Measurements from ENCODE around the gene CCDC148.

CCDC148 gene

GRCh38 chr2:158144914-158145625 lies 311.5 kb downstream of the CCDC148 start:
- Mint-ChIP-seq H3K27ac (no peak overlapping the region), H3K27me3 (peaks cover 14 to 27% of the 10 kb centered on the region in 2 donors), H3K9me3 (no peaks in the 10 kb centered on the region), H3K4me1 (ENCODE audit: low read depth in 2 of 2) (no peaks in the 10 kb centered on the region), H3K36me3 (ENCODE audit: insufficient read depth) (no peaks in the 10 kb centered on the region), H3K4me3 (no peak overlapping the region)
- DNase-seq (no peak), ATAC-seq (replicated peaks) (no peak)

GRCh38 chr2:158143703-158144360 lies 312.7 kb downstream of the CCDC148 start:
- Mint-ChIP-seq H3K27me3 (peaks cover 14 to 27% of the 10 kb centered on the region in 2 donors), H3K4me3 (no peak overlapping the region), H3K27ac (no peak overlapping the region), H3K4me1 (ENCODE audit: low read depth in 2 of 2) (no peaks in the 10 kb centered on the region), H3K9me3 (no peaks in the 10 kb centered on the region), H3K36me3 (ENCODE audit: insufficient read depth) (no peaks in the 10 kb centered on the region)
- ATAC-seq (replicated peaks) (no peak), DNase-seq (no peak)

DNA sequence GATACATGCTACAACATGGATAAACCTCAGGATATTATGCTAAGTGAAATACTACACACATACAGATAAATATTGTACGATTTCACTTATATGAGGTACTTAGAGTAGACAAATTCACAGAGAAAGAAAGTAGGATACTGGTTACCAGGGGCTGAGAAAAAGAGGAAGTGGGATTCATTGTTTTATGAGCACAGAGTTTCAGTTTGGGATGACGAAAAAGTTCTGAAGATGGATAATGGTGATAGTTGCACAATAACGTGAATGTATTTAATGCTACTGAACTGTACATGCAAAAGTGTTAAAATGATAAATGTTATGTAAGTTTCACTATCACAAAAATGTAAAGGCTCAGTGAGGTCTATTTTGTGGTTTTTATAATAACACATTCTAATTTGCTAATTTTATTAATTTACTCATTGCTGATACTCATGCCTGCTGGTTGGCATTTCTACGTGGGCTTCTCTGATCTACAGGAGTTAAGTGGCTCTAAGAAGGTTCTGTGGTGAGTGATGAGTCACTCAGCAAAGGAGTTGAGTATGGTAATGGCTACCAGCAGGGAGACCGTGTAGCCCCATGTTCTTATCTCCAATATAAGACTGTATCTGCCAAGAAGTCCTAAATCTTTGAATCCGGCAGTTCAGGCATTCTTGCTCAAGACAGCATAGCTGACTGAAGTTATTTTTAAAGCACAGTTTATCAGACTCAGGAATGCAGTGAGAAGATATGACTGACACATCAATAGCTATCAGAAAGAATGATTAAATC lies 313.8 kb downstream of the CCDC148 start:
- Mint-ChIP-seq H3K4me3 (no peak overlapping the region), H3K9me3 (no peaks in the 10 kb centered on the region), H3K36me3 (ENCODE audit: insufficient read depth) (no peaks in the 10 kb centered on the region), H3K27me3 (peaks cover 14 to 27% of the 10 kb centered on the region in 2 donors), H3K4me1 (ENCODE audit: low read depth in 2 of 2) (no peaks in the 10 kb centered on the region), H3K27ac (no peak overlapping the region)
- DNase-seq (no peak), ATAC-seq (replicated peaks) (no peak)

GRCh38 chr2:158142165-158142564 lies 314.4 kb downstream of the CCDC148 start:
- ATAC-seq (replicated peaks): no peak
- no peaks in the 10 kb centered on the region for H3K9me3 Mint-ChIP-seq
- no peaks in the 10 kb centered on the region for H3K4me1 Mint-ChIP-seq (ENCODE audit: low read depth in 2 of 2)
- peaks cover 14 to 33% of the 10 kb centered on the region in 2 donors for H3K27me3 Mint-ChIP-seq
- no peak for DNase-seq
- no peaks in the 10 kb centered on the region for H3K36me3 Mint-ChIP-seq (ENCODE audit: insufficient read depth)
- no peak overlapping the region for H3K27ac Mint-ChIP-seq
- H3K4me3 Mint-ChIP-seq: no peak overlapping the region

- no peak overlapping the region for H3K4me3 Mint-ChIP-seq
- H3K27ac Mint-ChIP-seq: no peak overlapping the region
- ATAC-seq (replicated peaks) (no peak), DNase-seq (no peak)
- H3K4me1 Mint-ChIP-seq (ENCODE audit: low read depth in 2 of 2): no peaks in the 10 kb centered on the region
- no peaks in the 10 kb centered on the region for H3K36me3 Mint-ChIP-seq (ENCODE audit: insufficient read depth)
- no peaks in the 10 kb centered on the region for H3K9me3 Mint-ChIP-seq
- H3K27me3 Mint-ChIP-seq: peaks cover 14 to 37% of the 10 kb centered on the region in 2 donors
Observed at GRCh38 chr2:158140201-158140600, 316.4 kb downstream of the CCDC148 start.

- Mint-ChIP-seq H3K27me3 (peaks cover 10 to 26% of the 10 kb centered on the region in 2 donors), H3K36me3 (ENCODE audit: insufficient read depth) (no peaks in the 10 kb centered on the region), H3K9me3 (no peaks in the 10 kb centered on the region), H3K4me1 (ENCODE audit: low read depth in 2 of 2) (no peaks in the 10 kb centered on the region), H3K27ac (no peak overlapping the region), H3K4me3 (no peak overlapping the region)
- DNase-seq (no peak), ATAC-seq (replicated peaks) (no peak)
Observed at GRCh38 chr2:158138255-158138654, 318.3 kb downstream of the CCDC148 start.

DNA sequence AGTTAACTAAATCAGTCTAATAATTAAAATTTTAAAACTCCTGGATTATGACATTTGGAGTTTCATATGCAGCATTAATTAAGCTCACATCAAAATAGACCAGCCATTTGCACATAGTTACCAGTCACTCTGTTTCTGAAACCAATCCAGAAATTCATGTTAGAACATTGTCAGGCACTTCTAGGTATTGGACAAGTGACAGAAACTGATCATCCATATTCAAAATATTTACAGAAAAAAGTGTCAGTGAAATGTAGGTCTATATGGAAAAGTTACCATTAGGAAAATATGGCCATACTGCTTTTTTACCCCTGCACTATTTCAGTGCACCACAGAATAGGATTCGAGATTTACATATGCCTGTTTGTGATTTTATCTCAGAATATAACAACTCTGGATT lies 321.5 kb downstream of the CCDC148 start:
- Mint-ChIP-seq H3K9me3 (peaks cover 0 to 2% of the 10 kb centered on the region in 2 donors), H3K4me1 (ENCODE audit: low read depth in 2 of 2) (no peaks in the 10 kb centered on the region), H3K27ac (no peak overlapping the region), H3K4me3 (no peak overlapping the region), H3K36me3 (ENCODE audit: insufficient read depth) (no peaks in the 10 kb centered on the region), H3K27me3 (peaks cover 7 to 24% of the 10 kb centered on the region in 2 donors)
- ATAC-seq (replicated peaks): no peak
- no peak for DNase-seq

- Mint-ChIP-seq H3K9me3 (peaks cover 0 to 2% of the 10 kb centered on the region in 2 donors), H3K4me1 (ENCODE audit: low read depth in 2 of 2) (no peaks in the 10 kb centered on the region)
- no peak for ATAC-seq (replicated peaks)
Observed at GRCh38 chr2:158134655-158135054, 321.9 kb downstream of the CCDC148 start.

DNA sequence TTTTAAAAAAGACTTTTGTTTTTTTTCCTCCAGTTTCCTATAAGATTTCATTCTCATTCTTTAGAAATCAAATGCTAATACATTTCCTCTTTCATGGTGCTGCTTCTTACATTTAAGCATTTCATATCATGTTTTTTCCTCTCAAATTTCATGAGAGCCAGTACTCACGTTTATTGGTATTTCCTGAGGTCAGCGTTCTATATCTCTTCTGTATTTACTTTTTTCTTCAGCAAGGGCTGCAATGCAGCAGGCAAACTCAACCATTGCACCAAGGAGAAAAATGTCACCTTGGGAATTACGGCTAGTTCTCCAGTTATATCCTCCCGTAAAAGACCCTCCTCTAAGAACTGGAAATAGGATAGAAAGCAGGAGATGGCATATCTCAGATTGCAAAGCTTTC lies 322.5 kb downstream of the CCDC148 start:
- no peak overlapping the region for H3K4me3 Mint-ChIP-seq
- no peaks in the 10 kb centered on the region for H3K36me3 Mint-ChIP-seq (ENCODE audit: insufficient read depth)
- DNase-seq (no peak), ATAC-seq (replicated peaks) (no peak)
- H3K4me1 Mint-ChIP-seq (ENCODE audit: low read depth in 2 of 2): no peaks in the 10 kb centered on the region
- H3K27ac Mint-ChIP-seq: no peak overlapping the region
- peaks cover 0 to 2% of the 10 kb centered on the region in 2 donors for H3K9me3 Mint-ChIP-seq
- H3K27me3 Mint-ChIP-seq: peaks cover 10 to 28% of the 10 kb centered on the region in 2 donors

More at GRCh38 chr2:158134655-158135054, 321.9 kb downstream of the CCDC148 start:
- H3K36me3 Mint-ChIP-seq (ENCODE audit: insufficient read depth): no peaks in the 10 kb centered on the region
- no peak overlapping the region for H3K27ac Mint-ChIP-seq
- no peak overlapping the region for H3K4me3 Mint-ChIP-seq
- DNase-seq: no peak
- H3K27me3 Mint-ChIP-seq: peaks cover 7 to 24% of the 10 kb centered on the region in 2 donors

DNA sequence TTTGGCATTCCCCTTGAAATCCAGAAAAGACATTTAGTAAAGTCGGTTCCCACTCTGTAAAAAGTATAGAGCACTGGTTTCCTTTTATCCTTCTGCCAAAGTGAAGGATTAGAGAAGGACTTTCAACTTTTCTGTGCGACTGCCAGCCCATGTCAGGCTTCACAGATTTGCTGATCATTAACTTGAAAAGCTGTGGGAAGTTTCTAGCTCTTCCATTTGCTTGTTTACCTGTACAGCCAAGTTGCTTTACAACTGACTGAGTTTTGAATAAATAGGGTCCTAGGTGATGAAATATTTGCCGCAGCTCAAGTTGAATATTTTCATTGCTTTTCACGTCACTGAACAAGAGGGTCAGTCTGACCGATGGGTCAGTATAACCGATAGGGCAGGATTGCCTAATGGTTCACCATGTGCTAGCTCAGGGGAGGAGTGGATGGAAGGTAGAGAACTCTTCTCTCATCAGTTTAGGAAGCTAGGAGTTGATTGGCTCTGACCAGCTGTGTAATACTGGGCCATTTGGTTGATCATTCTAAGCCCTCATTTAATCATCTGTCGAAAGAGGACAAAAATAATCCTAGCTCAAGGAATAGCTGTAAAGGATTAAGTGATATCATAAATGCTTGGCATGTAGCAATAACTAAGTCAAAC lies 324.5 kb downstream of the CCDC148 start:
- Mint-ChIP-seq H3K27me3 (peaks cover 12 to 25% of the 10 kb centered on the region in 2 donors), H3K36me3 (ENCODE audit: insufficient read depth) (no peaks in the 10 kb centered on the region), H3K4me1 (ENCODE audit: low read depth in 2 of 2) (no peaks in the 10 kb centered on the region), H3K9me3 (peaks cover 0 to 2% of the 10 kb centered on the region in 2 donors), H3K27ac (no peak overlapping the region), H3K4me3 (no peak overlapping the region)
- ATAC-seq (replicated peaks) (no peak), DNase-seq (no peak)

DNA sequence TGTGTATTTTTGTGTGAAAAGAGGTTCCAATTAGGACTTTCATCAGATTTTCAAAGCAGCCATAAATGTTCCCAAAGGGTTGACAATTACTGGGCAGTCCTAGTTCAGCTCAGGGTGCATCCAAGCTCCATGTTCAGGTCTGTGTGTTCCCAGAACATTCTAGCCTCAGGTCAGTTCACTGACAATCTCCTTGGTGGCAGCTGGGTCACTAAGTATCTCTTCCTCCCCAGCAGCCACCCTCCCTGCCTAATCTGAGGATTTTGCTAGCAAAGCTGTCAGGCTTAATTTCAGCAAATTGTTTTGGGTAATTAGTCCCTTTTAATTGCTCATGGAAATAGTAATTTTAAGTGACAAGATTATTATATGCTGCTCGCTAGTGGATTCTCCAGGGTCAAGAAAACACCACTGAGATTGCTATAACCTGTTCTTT lies 325.1 kb downstream of the CCDC148 start:
- Mint-ChIP-seq H3K4me1 (ENCODE audit: low read depth in 2 of 2) (no peaks in the 10 kb centered on the region), H3K9me3 (peaks cover 0 to 2% of the 10 kb centered on the region in 2 donors), H3K4me3 (no peak overlapping the region), H3K27ac (no peak overlapping the region), H3K36me3 (ENCODE audit: insufficient read depth) (no peaks in the 10 kb centered on the region), H3K27me3 (peaks cover 12 to 22% of the 10 kb centered on the region in 2 donors)
- DNase-seq (no peak), ATAC-seq (replicated peaks) (no peak)

DNA sequence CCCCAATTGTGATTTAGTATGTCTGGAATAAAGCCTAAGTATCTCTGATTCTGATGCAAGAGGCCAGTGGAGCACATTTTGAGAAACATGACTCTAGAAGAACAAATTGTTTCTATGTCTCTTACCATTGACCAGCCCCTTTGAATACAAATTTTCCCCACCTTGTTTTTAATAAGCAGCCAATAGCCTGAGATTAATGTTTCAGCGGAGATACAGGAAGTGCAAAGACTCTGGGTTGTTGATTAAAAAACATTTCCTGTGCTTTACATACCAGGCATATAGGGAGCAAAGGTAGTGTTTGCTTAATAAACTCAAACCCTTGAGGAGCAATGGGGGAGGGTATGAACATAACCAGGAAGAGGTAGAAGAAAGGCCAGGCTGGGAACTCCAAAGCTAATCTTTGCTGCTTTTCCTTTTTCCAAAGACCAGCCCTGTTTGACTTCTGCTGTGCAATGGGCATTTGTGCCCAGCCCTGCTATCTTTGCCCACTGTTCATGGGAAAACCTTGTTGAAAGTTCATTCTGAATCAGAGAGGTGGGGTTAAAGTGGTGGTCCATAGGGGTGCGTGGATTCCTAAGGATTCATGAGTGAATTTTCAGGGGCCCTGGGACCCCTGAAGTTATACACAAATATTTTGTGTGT lies 325.6 kb downstream of the CCDC148 start:
- no peaks in the 10 kb centered on the region for H3K36me3 Mint-ChIP-seq (ENCODE audit: insufficient read depth)
- peaks cover 0 to 2% of the 10 kb centered on the region in 2 donors for H3K9me3 Mint-ChIP-seq
- H3K4me1 Mint-ChIP-seq (ENCODE audit: low read depth in 2 of 2): no peaks in the 10 kb centered on the region
- H3K27me3 Mint-ChIP-seq: peaks cover 12 to 25% of the 10 kb centered on the region in 2 donors
- DNase-seq: no peak
- no peak overlapping the region for H3K4me3 Mint-ChIP-seq
- ATAC-seq (replicated peaks): no peak
- H3K27ac Mint-ChIP-seq: no peak overlapping the region

DNA sequence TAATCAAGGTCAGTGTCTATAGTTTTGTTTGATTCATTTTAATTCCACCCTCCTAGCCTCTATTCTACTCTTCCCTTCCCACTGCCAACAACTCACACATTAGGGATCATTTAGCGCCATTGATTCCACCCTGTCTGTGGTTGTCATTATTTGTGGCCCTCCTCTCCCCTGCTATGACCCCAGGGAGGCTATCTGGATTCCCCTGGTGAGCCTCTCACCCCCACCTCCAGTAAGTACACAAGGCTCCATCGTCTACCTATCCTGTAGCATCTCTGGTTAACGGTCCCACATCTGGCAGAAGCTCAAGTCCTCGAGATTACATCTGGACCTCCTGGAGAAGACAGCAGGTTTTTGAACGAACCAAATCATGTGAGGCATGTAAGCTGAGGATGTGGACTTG lies 327.5 kb downstream of the CCDC148 start:
- Mint-ChIP-seq H3K9me3 (peaks cover 0 to 2% of the 10 kb centered on the region in 2 donors), H3K4me1 (ENCODE audit: low read depth in 2 of 2) (no peaks in the 10 kb centered on the region), H3K27me3 (peaks cover 12 to 26% of the 10 kb centered on the region in 2 donors), H3K4me3 (no peak overlapping the region), H3K27ac (no peak overlapping the region), H3K36me3 (ENCODE audit: insufficient read depth) (no peaks in the 10 kb centered on the region)
- DNase-seq: no peak
- no peak for ATAC-seq (replicated peaks)

All from effector memory CD8-positive, alpha-beta T cell (primary cell).